ENCODE measurements around the gene ZNF836.
A peak's percentile ranks its signal among the peaks of the same experiment; 100 is the strongest.

Gene ZNF836

GRCh38 chr19:52171321-52172169 is at the start of gene ZNF836:
Gene ZNF836 (minus strand): TSS chr19:52171621. CDS start chr19:52168072, 3,549 bp downstream.
- peaks cover 8% of the 10 kb centered on the region; the same call in 1 of the 2 replicates for H3K36me3 ChIP-seq (ENCODE audit: insufficient read depth, low read length)
- TF ChIP-seq FOXP2 (optimal IDR thresholded peaks at IDR 0.05; ENCODE audit: control extremely low read depth, extremely low read length, insufficient read depth) = no peak
- TF ChIP-seq EZH2 (IDR thresholded peaks at IDR 0.05) = no peak
- peak; percentile 81 for TF ChIP-seq POLR2AphosphoS5 (IDR thresholded peaks at IDR 0.05; ENCODE audit: borderline replicate concordance, low read depth, low read length)
- peak within 1 kb of the TSS; percentile 79 for H3K9ac ChIP-seq (ENCODE audit: insufficient read length)
- no peak within 1 kb of the TSS; the same call in 1 of the 2 replicates for H3K27ac ChIP-seq
- peak within 1 kb of the TSS; percentile 81 for H3K4me3 ChIP-seq
- peak; percentile 28 for DNase-seq (ENCODE audit: low read depth, low spot score)
- H3K9me3 ChIP-seq (ENCODE audit: low read depth, low read length) = peaks cover 3% of the 10 kb centered on the region

- H3K4me3 ChIP-seq = no peak overlapping the region
- H3K36me3 ChIP-seq (ENCODE audit: insufficient read depth, low read length) = peaks cover 97% of the 10 kb centered on the region
- no peaks in the 10 kb centered on the region for H3K9me3 ChIP-seq (ENCODE audit: low read depth, low read length)
- no peak for DNase-seq (ENCODE audit: low read depth, low spot score)
- H3K27ac ChIP-seq = no peak overlapping the region
- no peak for TF ChIP-seq FOXP2 (optimal IDR thresholded peaks at IDR 0.05; ENCODE audit: control extremely low read depth, extremely low read length, insufficient read depth)
- TF ChIP-seq POLR2AphosphoS5 (IDR thresholded peaks at IDR 0.05; ENCODE audit: borderline replicate concordance, low read depth, low read length) = no peak
- no peak for TF ChIP-seq EZH2 (IDR thresholded peaks at IDR 0.05)
- no peak overlapping the region for H3K9ac ChIP-seq (ENCODE audit: insufficient read length)
Observed at GRCh38 chr19:52221031-52221430, 49.6 kb upstream of the ZNF836 start.

GRCh38 chr19:52219611-52220010 is 48.2 kb upstream of the ZNF836 start:
- TF ChIP-seq POLR2AphosphoS5 (IDR thresholded peaks at IDR 0.05; ENCODE audit: borderline replicate concordance, low read depth, low read length) (no peak), EZH2 (IDR thresholded peaks at IDR 0.05) (no peak), FOXP2 (optimal IDR thresholded peaks at IDR 0.05; ENCODE audit: control extremely low read depth, extremely low read length, insufficient read depth) (no peak)
- H3K4me3 ChIP-seq = no peak overlapping the region
- no peaks in the 10 kb centered on the region for H3K9me3 ChIP-seq (ENCODE audit: low read depth, low read length)
- H3K9ac ChIP-seq (ENCODE audit: insufficient read length) = no peak overlapping the region
- peaks cover 98% of the 10 kb centered on the region for H3K36me3 ChIP-seq (ENCODE audit: insufficient read depth, low read length)
- H3K27ac ChIP-seq = no peak overlapping the region
- DNase-seq (ENCODE audit: low read depth, low spot score) = no peak

- H3K9me3 ChIP-seq (ENCODE audit: low read depth, low read length) = no peaks in the 10 kb centered on the region
- TF ChIP-seq FOXP2 (optimal IDR thresholded peaks at IDR 0.05; ENCODE audit: control extremely low read depth, extremely low read length, insufficient read depth) = no peak
- no peak for TF ChIP-seq POLR2AphosphoS5 (IDR thresholded peaks at IDR 0.05; ENCODE audit: borderline replicate concordance, low read depth, low read length)
- TF ChIP-seq EZH2 (IDR thresholded peaks at IDR 0.05) = no peak
- no peak overlapping the region for H3K9ac ChIP-seq (ENCODE audit: insufficient read length)
- no peak overlapping the region for H3K27ac ChIP-seq
- DNase-seq (ENCODE audit: low read depth, low spot score) = no peak
- H3K4me3 ChIP-seq = no peak overlapping the region
- H3K36me3 ChIP-seq (ENCODE audit: insufficient read depth, low read length) = peaks cover 98% of the 10 kb centered on the region
Observed at GRCh38 chr19:52217576-52217975, 46.2 kb upstream of the ZNF836 start.

GRCh38 chr19:52216401-52216800 is 45.0 kb upstream of the ZNF836 start:
- Histone ChIP-seq H3K9me3 (ENCODE audit: low read depth, low read length) (no peaks in the 10 kb centered on the region), H3K4me3 (no peak overlapping the region), H3K36me3 (ENCODE audit: insufficient read depth, low read length) (peaks cover 98% of the 10 kb centered on the region), H3K27ac (no peak overlapping the region), H3K9ac (ENCODE audit: insufficient read length) (no peak overlapping the region)
- no peak for DNase-seq (ENCODE audit: low read depth, low spot score)
- TF ChIP-seq POLR2AphosphoS5 (IDR thresholded peaks at IDR 0.05; ENCODE audit: borderline replicate concordance, low read depth, low read length) = no peak
- no peak for TF ChIP-seq EZH2 (IDR thresholded peaks at IDR 0.05)
- TF ChIP-seq FOXP2 (optimal IDR thresholded peaks at IDR 0.05; ENCODE audit: control extremely low read depth, extremely low read length, insufficient read depth) = no peak

- DNase-seq (ENCODE audit: low read depth, low spot score) = no peak
- Histone ChIP-seq H3K36me3 (ENCODE audit: insufficient read depth, low read length) (peaks cover 95% of the 10 kb centered on the region), H3K9ac (ENCODE audit: insufficient read length) (no peak overlapping the region), H3K27ac (no peak overlapping the region), H3K4me3 (no peak overlapping the region), H3K9me3 (ENCODE audit: low read depth, low read length) (no peaks in the 10 kb centered on the region)
- TF ChIP-seq FOXP2 (optimal IDR thresholded peaks at IDR 0.05; ENCODE audit: control extremely low read depth, extremely low read length, insufficient read depth) = no peak
- no peak for TF ChIP-seq POLR2AphosphoS5 (IDR thresholded peaks at IDR 0.05; ENCODE audit: borderline replicate concordance, low read depth, low read length)
- no peak for TF ChIP-seq EZH2 (IDR thresholded peaks at IDR 0.05)
Observed at GRCh38 chr19:52214241-52214640, 42.8 kb upstream of the ZNF836 start.

- H3K27ac ChIP-seq = no peak overlapping the region
- no peak for TF ChIP-seq POLR2AphosphoS5 (IDR thresholded peaks at IDR 0.05; ENCODE audit: borderline replicate concordance, low read depth, low read length)
- TF ChIP-seq FOXP2 (optimal IDR thresholded peaks at IDR 0.05; ENCODE audit: control extremely low read depth, extremely low read length, insufficient read depth) = no peak
- no peak for TF ChIP-seq EZH2 (IDR thresholded peaks at IDR 0.05)
- no peak overlapping the region for H3K9ac ChIP-seq (ENCODE audit: insufficient read length)
- peaks cover 96% of the 10 kb centered on the region for H3K36me3 ChIP-seq (ENCODE audit: insufficient read depth, low read length)
- DNase-seq (ENCODE audit: low read depth, low spot score) = no peak
- no peak overlapping the region for H3K4me3 ChIP-seq
- no peaks in the 10 kb centered on the region for H3K9me3 ChIP-seq (ENCODE audit: low read depth, low read length)
Observed at GRCh38 chr19:52212572-52213255, 41.3 kb upstream of the ZNF836 start.

GRCh38 chr19:52211926-52212571 is 40.6 kb upstream of the ZNF836 start:
- TF ChIP-seq FOXP2 (optimal IDR thresholded peaks at IDR 0.05; ENCODE audit: control extremely low read depth, extremely low read length, insufficient read depth) (no peak), POLR2AphosphoS5 (IDR thresholded peaks at IDR 0.05; ENCODE audit: borderline replicate concordance, low read depth, low read length) (no peak), EZH2 (IDR thresholded peaks at IDR 0.05) (no peak)
- Histone ChIP-seq H3K27ac (no peak overlapping the region), H3K9me3 (ENCODE audit: low read depth, low read length) (no peaks in the 10 kb centered on the region), H3K4me3 (no peak overlapping the region), H3K36me3 (ENCODE audit: insufficient read depth, low read length) (peaks cover 96% of the 10 kb centered on the region), H3K9ac (ENCODE audit: insufficient read length) (no peak overlapping the region)
- no peak for DNase-seq (ENCODE audit: low read depth, low spot score)
